GM18520 (cell line): Measurements from ENCODE around the gene RAPGEF2.
"Not testable (repeated sequence)": the region's sequence is repeated elsewhere in the genome, so short reads cannot be mapped to it uniquely, and the experiment has no call there.

Experiments
- ATAC-seq: cut with Tn5 transposase; IDR thresholded peaks from one replicate; pipeline ENCODE4 v1.9.1; 2021; ENCODE audit not compliant: unreplicated experiment

RAPGEF2 gene

DNA sequence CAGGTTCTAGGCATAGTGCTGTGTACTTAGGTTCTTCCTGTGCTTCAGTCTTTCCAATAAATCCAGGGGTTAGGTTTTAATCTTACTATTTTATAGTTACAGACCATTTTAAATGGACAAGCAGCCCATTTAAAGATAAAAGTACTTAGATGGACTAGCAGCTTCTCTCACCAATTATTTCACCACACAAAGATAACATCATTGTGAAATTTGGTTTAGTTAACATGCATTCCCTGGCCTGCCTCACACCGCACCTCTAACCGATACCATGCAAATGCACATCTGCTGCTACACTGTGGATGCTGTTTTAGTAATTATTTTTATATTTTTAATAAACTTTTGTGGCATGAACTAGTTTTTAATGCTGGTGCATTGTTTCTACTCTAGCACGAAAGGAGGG lies 252.6 kb downstream of the RAPGEF2 start:
- ATAC-seq = no peak

DNA sequence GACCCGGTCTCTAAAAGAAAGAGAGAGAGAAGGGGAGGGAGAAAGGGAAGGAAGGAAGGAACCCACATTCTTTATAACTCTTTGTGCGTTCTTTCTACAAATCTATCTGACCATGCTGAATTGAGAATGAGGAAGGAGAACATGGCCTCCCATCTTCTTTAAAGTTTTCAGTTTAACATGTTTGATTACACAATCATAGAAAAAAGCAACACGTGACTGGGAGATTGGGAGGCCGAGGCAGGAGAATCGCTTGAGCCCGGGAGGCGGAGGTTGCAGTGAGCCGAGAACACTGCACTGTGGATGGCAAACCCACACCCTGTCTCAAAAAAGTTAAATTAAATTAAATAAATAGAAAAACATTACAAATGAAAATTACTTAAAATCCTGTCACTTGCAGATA lies 254.5 kb downstream of the RAPGEF2 start:
- ATAC-seq = no peak

GRCh38 chr4:159358226-159358625 lies 255.3 kb downstream of the RAPGEF2 start:
- ATAC-seq = no peak

DNA sequence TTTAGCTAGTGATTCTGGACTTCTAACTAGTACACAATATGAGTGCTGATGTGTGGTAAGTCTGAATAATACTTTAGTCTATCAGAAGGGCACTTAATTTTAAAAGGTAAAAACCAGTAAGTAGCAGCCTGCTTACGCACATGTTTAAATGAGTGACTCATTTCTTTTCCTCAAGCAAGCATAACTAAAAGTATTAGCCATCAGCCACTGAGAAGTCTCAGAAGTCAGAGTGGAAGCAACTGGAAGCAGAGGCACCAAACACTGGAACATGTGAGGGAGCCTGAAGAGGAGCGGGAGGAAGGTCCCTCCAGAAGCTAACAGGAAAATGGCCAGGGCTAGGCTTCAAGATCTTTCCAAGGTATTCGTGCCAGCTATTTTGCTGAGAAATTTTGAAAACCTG lies 257.7 kb downstream of the RAPGEF2 start:
- no peak for ATAC-seq

- no peak for ATAC-seq
These were observed 260.5 kb downstream of the RAPGEF2 start for GRCh38 chr4:159363361-159363760.

- no peak for ATAC-seq
These were observed 264.3 kb downstream of the RAPGEF2 start for GRCh38 chr4:159366966-159367780.

DNA sequence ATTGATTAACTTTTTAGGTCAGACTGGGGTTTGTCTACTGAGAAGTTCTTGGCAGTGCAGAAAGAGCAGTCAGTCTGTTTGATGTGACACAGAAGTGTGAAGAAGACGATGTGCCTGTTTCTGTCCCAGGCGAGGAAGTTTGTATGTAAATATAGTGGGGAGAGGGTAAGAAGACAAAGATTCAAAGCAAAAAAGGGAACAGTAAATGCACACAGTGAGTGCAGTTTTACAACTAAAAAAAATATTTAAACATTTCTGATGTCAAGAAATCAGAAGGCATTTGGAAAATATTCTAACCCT lies 264.9 kb downstream of the RAPGEF2 start:
- ATAC-seq = peak; percentile 72

DNA sequence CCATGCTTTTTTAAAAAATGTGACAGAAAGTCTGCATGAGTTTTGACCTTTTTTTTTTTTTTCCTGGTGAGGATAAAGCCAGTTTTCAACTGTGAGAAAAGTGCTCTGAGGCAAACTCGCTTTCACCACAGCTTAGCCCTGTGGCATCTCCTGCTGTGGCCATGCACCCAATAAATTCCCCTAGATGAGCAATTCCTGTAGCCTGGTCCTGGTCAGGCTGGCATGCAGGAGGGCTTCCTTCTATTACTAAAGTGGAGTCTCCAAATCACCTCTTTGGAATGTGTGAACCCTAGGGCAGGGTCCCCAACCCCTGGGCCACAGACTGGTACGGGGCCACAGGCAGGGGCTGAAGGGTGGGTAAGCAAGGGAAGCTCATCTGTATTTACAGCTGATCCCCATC lies 265.4 kb downstream of the RAPGEF2 start:
- ATAC-seq = no peak

- no peak for ATAC-seq
These were observed 266.4 kb downstream of the RAPGEF2 start for GRCh38 chr4:159369256-159369655.

- no peak for ATAC-seq
These were observed 267.4 kb downstream of the RAPGEF2 start for GRCh38 chr4:159370286-159370685.

DNA sequence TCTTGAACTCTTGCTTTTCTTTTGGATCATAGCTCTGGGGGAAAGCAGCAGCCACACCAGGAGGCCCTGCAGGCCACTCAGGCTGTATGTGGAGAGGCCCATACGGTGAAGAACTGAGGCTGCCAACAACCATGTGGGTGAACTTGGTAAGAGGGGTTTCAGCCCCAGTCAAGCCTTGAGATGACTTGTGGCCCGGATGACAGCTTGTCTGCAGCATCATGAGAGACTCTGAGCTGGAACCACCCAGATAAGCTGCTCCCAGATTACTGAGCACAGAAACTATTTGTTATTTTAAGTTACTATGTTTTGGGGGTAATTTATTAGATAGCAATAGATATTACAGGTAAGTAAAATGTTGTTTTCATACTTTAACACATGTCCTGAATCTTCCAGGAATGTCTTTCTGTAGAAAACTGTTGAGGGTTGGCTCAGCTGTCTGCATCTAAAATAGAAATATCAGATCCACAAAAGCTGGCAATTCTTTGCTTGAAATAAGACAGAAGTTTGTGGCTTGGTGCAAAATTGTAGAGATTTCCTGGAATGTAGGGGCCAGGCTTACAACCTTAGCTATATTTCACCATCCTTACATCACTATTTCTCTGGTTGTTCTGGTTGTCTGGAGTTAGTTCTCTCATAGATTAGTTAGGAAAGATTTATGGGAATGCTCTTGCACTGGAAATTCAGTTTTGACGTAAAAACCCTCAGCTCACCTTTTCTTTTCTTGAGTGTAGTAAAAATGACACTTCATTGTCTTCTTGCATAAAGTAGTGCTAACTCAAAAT lies 272.1 kb downstream of the RAPGEF2 start:
- no peak for ATAC-seq

- no peak for ATAC-seq
These were observed 273.4 kb downstream of the RAPGEF2 start for GRCh38 chr4:159376289-159376688.

DNA sequence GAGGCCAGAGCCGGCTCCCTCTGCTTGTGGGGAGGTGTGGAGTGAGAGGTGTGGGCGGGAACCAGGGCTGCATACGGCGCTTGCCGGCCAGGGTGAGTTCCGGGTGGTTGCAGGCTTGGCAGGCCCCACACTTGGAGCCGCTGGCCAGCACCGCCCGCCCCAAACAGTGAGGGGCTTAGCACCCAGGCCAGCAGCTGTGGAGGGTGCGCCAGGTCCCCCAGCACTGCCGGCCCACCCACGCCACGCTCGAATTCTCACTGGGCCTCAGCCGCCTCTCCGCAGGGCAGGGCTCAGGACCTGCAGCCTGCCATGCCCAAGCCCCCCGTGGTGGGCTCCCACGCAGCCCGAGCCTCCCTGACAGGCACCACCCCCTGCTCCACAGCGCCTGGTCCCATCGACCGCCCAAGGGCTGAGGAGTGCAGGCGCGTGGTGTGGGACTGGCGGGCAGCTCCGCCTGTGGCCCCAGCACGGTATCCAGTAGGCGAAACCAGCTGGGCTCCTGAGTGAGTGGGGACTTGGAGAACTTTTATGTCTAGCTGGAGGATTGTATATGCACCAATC lies 275.3 kb downstream of the RAPGEF2 start:
- no peak for ATAC-seq

- ATAC-seq = not testable (repeated sequence)
These were observed 276.2 kb downstream of the RAPGEF2 start for GRCh38 chr4:159379064-159379463.

GRCh38 chr4:159379836-159380235 lies 277.0 kb downstream of the RAPGEF2 start:
- no peak for ATAC-seq

DNA sequence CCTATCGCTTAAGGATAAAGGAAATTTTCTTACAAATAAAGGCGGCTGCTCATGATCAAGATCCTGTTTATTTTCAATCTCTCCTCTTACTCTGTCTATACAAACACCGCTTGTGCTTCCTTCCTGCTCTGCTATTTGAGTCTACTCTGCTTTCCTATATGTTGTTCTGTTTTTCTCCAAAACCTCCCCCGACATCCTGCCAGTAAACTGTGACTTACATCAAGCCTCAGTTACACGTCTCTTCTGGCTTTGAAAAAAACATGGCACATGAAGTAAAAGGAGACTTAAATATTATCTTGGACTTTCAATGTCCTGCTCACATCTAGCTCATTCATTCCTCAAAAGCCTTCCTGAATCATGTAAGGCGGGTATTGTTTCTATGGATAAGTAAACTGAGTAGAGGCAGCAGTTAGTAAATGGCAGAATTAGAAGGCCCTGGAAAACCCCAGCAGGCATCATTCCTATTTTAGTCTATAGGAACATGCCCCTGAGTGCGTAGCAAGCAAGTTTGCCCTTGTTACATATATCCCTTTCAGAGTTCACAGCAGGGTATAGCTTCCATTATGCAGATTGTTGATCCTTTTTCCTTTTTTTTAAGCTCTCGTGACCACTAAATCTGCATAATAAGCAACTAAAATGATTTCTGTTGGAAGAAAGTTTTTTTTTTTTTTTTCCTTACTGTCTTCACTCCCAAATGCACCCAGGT lies 280.1 kb downstream of the RAPGEF2 start:
- ATAC-seq = no peak

- no peak for ATAC-seq
These were observed 280.7 kb downstream of the RAPGEF2 start for GRCh38 chr4:159383562-159383931.

- no peak for ATAC-seq
These were observed 281.1 kb downstream of the RAPGEF2 start for GRCh38 chr4:159384017-159384416.

DNA sequence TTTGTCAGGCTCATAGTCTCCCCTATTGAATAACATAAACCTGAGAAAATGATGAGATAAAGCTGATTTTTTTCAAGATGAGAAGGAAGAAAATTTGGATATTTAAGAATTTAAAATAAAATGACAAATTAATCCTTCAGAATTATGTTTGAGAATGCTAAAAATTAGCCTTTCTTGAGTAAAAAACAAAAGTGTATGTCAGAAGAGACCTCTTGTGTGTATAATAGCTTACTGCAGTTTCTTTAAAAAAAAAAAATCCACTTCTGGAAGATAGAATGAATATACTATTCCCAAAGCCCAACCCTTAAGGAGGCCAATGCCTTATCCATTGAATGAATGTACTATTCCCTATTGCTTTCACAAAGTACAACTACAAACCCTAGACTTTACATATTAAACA lies 281.8 kb downstream of the RAPGEF2 start:
- no peak for ATAC-seq

DNA sequence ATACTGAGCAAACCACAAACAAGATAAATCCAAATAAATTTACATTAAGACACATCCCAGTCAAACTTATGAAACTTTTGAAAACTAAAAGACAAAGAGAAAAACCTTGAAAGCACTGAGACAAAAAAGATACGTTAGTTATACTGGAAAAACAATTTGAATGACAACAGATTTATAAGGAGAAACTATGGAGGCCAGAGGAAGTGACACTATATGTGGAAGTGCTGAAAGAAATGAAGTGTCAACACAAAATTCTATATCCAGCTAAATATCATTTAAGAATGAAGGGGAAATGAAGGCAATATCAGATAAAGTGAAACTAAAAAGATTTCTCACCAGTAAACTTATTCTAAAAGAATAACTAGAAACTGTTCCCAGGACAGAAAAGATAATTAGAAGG lies 283.7 kb downstream of the RAPGEF2 start:
- ATAC-seq = no peak

- ATAC-seq = no peak
These were observed 286.9 kb downstream of the RAPGEF2 start for GRCh38 chr4:159389756-159390155.

- no peak for ATAC-seq
These were observed 287.8 kb downstream of the RAPGEF2 start for GRCh38 chr4:159390648-159391047.
